GM19372 (cell line): ENCODE measurements around the gene OR9Q1.
"Not testable (repeated sequence)": the region's sequence is repeated elsewhere in the genome, so short reads cannot be mapped to it uniquely, and the experiment has no call there.

ENCODE experiments used
- ATAC-seq: cut with Tn5 transposase; IDR thresholded peaks from one replicate; pipeline ENCODE4 v1.9.1; 2021; ENCODE audit warnings: mild to moderate bottlenecking, low read depth, moderate library complexity; ENCODE audit not compliant: unreplicated experiment

The OR9Q1 gene

DNA sequence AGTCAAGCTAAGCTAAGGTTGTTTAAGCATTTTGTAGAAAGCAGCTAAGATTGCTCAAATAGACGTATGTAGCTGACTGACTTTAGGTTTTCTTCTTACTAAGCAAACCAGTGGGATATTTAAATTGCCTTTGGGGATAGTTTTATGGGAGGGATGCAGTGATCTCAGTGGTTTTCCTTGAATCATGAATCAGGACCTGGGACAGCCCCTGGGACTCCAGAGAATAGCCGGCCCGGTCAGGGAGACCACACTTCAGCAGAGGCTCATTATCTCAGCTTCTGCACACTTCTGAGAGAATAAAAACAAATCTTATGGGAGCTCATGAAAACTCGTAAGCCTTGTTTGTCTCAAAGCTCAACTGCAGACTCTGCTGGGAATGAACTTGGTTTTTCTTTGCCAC, 101.8 kb downstream of the OR9Q1 start, which contains the start of gene OR9I1:
OR9I1 (minus strand) TSS at position 62 of the 400 bp plus-strand sequence. CDS start 6,086 bp downstream, outside the sequence.
- ATAC-seq, result no peak

DNA sequence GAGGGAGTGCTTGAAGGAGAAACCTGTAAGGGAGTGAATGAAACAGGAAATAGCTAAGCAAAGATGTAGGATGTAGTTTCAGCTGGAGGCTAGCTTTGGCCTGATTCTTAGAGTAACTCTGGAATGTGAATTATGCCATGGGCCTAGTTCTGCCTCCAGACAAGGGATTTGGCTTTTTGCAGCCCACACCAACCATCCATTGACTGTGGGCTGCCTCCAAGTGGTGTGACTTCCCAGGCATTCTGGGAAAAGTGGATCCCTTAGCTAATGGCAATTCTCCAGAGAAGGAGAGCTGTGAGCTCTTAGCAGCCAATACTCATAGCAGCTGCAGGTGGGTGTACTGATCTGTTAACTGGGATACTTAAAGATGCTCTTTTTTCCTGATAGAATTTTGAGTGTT, 103.7 kb downstream of the OR9Q1 start:
- no peak for ATAC-seq

DNA sequence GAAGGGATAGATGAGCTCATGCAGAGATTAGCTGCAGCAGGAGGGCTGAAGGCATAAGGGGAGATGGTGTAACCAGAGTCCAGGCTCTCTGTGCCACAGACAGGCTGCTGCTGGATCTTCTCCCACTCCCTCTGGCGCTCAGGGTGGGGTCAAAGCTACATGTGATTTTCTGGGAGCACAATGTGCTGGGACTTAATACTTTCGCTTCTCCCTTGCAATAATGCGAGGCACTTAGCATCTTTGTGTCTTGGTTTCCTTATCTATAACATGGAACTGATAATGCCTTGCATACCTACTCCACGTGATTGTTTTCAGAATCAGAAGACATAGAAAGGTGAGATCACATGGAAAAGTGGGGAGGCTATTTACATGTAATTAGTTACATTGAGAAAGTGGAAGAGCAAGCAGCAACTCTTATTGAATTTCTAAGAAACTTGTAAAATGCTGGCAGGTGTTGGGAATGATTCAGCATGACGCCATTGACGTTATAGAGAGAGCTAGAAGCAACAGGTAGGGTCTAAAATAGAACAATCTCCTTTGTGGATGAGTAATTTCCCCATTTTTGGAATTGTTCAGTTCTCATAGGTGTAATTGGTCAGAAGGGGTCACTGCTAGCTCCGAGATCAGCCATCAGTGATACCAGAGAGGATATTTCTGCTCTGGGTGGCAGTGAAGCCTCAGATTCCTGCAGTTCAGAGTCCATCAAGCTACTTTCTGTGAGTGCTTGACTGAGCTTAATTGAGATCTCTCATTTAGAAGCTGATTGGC, 109.8 kb downstream of the OR9Q1 start:
- no peak for ATAC-seq

DNA sequence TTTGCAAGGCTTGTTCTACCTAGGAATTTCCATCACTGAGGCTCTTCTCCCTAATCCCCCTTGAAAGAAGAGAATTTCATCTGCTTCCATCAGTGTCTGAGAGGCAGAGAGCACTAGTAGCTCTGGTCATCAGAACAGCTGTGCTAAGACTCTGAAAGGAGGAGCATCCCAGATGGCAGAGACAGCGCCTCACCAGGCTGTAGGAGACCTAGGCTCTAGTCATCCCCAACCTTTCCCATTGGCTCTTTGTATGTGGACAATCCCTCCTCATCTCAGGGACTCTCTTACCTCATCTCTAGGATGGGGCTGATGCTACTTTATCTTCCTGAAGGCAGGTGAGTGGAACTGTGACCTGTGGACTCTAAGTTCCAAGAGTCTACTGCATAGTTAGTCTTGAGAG, 110.5 kb downstream of the OR9Q1 start:
- ATAC-seq, result no peak

DNA sequence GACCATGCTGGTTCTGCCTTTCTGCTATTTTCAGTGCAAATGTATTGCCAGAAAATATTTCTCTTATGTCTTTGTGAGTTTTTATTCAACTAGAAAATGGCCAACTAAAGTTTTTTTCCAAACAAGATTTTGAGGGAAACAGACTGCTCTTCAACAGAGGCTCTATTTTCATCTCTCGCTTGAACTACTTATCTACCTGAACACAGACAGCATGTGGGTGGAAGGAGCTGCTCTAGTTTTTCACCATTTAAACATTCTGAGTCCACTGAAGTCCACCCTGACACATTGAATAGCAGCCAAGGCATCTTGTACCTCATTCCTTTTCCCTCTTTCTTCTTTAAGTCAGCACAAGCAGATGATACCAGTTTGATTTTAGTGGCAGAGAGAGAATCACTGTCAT, 111.5 kb downstream of the OR9Q1 start:
- ATAC-seq, result no peak

DNA sequence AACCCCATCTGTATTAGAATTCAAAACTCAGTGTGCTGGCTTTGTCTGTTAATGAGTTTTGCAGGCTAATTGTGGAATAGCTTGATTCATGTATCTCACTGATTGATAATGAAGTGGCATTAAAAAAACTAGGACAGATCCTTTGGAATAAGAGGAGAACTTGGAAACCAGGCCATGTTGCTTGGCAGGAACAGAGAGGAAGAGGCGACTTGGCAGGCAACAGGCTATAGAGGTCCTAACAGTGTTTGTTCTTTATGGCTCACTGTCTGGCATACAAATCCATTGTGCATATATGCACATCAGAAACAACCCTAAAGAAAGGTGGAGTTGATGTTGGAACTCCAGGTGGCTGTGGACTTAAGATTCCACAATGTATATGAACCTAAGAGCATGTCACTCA, 119.1 kb downstream of the OR9Q1 start:
- no peak for ATAC-seq

DNA sequence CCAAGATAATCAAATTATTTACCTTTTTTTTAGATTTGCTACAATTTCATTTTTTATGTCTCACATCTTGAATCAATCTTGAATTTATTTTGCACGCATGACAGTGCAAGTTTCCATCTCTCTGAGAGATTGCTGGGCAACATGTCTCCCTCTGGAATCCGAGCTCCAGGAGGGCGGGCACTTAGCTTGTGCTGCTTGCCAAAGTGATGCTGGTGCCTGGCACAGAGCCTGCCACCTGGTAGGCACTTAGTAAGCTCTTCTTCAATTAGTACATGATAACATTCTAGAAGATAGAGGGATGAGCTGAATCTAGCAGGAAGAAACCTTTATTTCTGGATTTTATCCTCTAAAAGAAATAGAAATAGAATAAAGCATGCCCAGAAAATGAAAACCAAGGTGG, 129.1 kb downstream of the OR9Q1 start:
- no peak for ATAC-seq

DNA sequence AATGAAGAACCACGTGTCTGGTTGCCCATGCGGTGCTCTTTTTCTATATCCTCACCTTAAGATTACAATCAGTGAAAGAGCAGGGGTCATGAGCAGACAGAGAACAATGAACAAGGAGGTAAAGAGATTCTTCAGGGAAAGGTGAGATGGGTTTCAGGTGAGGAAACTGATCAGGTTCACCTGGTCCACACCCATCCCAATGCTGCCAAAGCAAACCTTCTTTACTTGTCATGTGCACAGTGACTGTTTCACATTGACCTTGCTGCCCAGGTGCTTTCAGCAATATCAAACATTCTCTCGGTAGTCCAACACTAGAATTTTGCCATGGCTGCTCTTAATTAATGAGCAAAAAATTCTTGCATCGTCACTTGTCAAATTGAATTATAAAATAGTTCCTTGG, 140.7 kb downstream of the OR9Q1 start:
- no peak for ATAC-seq

DNA sequence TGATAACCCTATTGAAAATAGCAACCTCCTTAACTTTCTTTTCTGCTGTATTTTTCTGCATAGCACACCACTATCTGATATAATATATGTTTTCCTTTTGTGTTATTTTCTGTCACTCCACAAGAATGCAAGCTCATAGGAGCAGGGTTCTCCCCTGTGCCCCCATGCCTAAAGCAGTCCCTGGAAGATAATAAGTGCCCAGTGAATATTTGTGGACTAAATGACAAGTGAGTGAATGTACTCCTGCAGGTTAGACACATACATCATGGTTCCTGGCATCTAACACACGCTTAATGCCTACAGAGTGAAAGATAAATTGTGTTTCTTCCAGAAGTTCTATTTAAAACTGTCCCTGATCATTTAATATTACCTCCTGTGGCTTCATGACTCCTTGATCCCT, 141.3 kb downstream of the OR9Q1 start:
- ATAC-seq, result no peak

DNA sequence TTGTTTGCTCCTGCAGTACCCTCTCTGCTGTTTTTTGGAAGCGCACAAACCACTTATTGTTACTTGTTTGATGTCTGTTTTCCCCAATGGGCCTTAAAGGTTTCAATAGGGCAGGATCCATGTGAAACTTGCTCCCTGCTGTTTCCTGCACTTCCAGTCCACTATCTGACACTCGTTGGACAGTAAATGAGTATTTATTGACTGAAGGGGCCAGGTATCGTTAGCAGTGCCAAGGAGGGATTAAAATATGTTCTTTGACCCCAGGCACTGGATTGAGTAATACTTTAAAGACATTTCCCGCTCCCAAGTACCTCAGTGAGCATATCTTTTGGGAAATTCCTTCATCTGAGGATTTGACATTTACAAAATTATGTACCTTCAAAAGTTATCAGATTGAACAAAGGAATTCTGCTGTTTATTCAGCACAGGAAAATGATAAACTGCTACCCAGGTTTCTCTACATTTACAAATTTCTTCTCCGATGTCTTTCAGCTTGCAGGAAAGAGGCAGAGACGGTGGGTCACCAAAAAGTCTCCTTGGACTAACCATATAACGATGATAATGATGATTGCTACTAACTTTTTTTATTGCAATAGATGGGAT, 141.9 kb downstream of the OR9Q1 start:
- no peak for ATAC-seq

DNA sequence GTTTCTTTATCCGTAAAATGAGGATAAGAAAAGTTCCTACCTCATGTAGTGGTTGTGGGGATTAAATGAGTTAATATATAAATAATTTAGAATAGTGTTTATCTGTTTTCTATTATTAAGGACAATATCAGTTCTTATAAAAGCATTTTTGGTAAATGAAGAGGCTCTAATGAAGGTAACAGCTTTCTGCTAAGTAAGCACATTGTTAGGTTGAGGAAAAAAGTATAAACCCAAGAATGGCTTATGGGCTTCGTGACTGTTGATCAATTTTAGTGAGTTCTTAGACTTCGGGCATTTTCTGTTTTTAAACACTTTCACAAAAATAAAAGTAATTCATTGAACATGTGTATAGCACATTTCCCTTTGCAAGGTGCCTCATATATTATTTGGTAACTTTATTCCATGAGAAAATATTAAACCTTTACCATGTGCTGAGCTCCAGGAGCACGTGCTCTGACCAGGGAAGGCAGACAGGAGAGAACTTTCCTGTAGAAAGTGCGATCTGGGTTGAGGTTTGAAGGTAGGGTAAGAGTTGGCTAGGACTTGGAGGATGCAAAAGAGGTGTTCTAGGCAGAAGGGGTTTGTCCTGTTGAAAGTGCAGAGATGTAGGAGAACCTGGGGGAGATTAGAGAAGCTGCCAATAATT, 153.9 kb downstream of the OR9Q1 start:
- ATAC-seq, result no peak

DNA sequence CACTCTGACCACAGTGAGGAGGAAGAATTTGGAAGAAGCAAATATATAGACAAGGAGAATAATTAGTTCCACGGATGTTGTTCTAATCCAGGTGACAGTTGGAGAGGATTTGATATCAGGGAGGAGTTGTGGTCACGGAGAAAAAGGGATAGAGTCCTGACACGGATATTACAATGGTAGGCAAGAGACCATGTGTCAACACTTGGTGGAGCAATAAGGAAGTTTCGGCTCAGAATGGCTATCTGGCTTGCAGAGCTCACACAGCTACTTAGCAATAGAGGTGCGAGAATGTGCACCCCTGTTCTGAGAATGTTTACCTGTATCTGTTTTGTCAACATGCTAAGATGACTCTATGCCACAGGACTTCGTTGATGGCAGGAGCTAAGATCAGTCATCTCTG, 154.8 kb downstream of the OR9Q1 start:
- ATAC-seq, result no peak

DNA sequence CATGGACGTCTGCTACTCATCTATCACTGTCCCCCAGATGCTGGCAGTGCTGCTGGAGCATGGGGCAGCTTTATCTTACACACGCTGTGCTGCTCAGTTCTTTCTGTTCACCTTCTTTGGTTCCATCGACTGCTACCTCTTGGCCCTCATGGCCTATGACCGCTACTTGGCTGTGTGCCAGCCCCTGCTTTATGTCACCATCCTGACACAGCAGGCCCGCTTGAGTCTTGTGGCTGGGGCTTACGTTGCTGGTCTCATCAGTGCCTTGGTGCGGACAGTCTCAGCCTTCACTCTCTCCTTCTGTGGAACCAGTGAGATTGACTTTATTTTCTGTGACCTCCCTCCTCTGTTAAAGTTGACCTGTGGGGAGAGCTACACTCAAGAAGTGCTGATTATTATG, 156.0 kb downstream of the OR9Q1 start:
- ATAC-seq, result no peak

DNA sequence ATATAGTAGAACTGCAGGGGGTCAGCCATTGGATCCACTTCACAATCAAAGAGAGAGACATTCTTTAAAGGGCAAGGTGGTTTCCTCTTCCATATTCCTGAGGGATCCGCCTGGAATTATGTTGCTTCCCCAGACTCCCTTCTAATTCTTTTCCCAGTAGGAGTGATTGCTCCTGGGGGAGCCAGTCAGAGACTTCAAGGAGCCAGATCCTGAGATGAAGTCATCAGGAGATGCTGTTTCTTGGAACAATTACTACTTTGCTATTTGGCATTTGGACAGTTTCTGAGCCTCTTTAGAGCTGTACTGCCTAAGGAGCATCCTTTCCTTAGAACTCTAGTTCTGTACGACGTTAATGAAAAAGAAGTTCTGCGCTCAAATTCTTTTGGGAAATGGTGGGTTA, 163.3 kb downstream of the OR9Q1 start:
- ATAC-seq, result no peak

DNA sequence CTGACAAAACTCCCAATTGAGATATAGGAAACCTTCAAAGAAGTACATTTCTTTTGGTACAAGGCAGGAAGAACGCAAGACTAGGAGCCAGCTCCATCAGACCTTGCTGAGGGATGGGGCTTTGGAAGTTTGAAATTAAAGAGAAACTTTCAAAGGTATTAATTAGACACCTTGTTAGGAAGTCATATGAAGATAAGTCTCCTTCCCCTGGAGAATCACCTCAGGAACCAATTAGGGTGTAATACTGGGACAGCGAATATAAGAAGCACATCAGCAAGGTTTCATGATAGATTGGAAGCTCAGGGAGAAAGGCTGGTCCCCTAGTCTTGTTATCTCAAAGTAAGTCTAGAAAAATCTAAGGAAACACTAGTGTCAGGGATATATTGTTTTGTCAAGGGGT, 165.1 kb downstream of the OR9Q1 start, which contains the start of gene OR9Q2:
OR9Q2 (plus strand) TSS at position 301 of the 400 bp plus-strand sequence. CDS start 1,421 bp downstream, outside the sequence.
- ATAC-seq, result no peak

DNA sequence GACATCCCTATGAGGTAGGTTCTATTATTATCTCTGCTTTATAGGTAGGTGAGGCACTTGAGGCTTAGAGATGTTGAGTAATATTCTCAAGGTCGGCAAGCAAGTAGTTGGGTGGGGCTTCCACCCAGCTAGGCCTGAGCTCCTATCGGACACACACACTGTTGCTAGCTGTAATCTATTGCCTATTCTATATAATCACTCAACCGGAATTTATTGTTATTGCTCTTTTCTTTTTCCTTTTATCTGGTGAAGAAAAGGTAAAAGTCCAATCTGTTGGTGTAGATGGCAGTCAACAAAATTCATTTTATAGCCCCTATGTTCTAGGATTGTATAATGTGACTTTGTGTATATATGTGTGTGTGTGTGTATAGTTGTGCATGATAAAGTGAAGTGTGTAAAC, 168.5 kb downstream of the OR9Q1 start:
- ATAC-seq, result no peak

DNA sequence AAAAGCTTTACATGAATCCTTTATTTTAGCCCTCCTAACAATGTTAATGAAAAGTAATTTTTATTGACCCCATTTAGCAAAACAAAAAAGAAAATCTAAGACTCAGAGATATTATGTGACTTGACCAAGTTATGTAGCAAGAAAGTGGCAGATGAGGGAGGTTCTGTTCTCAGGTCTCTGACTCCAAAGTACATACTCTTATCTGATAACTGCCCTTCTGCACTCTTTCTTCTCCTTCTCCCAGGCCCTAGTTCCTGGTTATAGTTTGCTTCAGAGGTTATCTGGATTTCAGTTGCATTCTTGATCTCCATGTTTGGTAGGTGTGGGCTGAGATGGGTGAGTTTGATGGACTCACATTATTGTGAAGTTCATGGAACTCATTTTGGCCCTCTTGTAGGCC, 169.7 kb downstream of the OR9Q1 start:
- ATAC-seq, result no peak

DNA sequence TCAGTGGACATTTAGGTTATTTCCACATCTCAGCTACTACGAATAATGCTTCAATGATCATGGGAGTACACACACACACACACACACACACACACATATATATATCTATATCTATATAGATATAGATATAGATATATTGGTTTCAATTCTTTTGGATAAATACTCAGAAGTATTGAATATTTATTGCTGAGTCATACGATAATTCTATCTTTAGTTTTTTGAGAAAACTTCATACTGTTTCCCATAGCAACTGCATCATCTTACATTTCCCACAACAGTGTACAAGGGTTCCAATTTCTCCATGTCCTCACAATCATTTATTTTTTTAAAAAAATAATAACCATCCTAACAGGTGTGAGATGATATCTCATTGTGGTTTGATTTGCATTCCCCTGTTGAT, 172.3 kb downstream of the OR9Q1 start:
- no peak for ATAC-seq

DNA sequence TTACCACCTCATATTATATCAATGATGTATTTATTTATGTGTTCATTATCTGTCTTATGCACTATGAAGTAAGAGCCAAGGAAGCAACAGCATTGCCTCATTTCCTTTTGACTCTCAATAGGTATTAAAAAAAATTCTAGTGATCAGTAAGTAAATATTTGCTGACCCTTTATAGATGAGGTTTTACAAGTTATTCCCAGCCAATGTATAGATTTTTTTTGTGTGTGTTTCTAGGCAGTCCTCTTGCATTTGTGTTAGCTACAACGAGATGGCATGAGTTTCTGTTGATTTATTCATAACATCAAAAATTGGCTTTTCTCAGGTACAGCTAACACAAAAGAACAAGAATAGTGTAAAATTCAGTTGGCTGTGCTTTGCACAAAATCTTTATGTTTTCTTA, 175.6 kb downstream of the OR9Q1 start:
- ATAC-seq, result no peak

DNA sequence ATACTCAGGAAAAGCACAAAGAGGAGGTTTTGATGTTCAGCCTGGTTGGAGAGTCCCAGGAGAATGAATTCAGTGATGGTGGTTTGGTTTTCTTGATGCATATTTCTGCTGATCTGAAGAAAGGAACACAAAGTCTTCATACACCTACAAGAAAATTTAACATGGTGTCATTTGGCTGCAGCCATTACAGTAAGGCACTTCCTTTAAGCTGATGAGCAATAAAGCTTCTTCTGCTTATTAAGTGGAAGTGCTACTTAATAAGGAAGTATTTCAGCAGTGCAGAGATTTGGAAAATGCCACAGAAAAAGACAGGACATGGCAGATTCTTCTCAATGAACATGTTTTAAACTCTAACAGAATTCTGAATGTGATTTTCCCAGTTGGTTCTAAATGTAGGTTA, 180.4 kb downstream of the OR9Q1 start, which contains the start of gene OR1S2:
OR1S2 (minus strand) TSS at position 101 of the 400 bp plus-strand sequence; CDS start at position 101, 0 bp downstream.
- no peak for ATAC-seq

DNA sequence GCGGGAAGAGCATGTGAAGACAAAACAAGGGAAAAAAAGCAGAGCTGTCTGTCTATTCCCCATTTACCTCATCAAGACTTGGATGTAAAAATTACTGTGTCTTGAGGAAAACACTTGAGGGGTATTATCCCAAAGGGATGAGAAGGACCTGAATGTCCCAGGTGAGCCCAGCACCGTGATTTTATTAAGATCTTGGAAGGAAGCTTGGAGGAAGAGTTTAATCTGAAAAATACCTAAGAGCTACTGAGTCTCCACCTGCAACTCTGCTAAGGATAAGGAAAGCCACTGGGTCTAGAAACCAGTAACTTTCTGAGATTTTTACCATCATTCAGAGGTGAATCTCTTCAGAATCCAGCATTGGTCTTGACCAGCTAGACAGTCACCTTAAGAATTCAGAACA, 188.7 kb downstream of the OR9Q1 start, which contains the start of gene OR1S1:
OR1S1 (plus strand) TSS at position 301 of the 400 bp plus-strand sequence.
- ATAC-seq, result not testable (repeated sequence)
